Cerebellar cortex (tissue), 1 donor: ENCODE measurements around the gene ZDHHC21.
"Not testable (repeated sequence)": the region's sequence is repeated elsewhere in the genome, so short reads cannot be mapped to it uniquely, and the experiment has no call there.

Experiments
- DNase-seq: peaks from one replicate; pipeline ENCODE4 v3.0.0-alpha.2; 2015; ENCODE audit warnings: low spot score

The ZDHHC21 gene

DNA sequence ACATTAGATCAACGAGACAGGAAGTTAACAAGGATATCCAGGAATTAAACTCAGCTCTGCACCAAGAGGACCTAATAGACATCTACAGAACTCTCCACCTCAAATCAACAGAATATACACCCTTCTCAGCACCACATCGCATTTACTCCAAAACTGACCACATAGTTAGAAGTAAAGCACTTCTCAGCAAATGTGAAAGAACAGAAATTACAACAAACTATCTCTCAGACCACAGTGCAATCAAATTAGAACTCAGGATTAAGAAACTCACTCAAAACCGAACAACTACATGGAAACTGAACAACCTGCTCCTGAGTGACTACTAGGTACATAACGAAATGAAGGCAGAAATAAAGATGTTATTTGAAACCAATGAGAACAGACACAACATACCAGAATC lies 10.6 kb downstream of the ZDHHC21 start:
- DNase-seq = not testable (repeated sequence)

DNA sequence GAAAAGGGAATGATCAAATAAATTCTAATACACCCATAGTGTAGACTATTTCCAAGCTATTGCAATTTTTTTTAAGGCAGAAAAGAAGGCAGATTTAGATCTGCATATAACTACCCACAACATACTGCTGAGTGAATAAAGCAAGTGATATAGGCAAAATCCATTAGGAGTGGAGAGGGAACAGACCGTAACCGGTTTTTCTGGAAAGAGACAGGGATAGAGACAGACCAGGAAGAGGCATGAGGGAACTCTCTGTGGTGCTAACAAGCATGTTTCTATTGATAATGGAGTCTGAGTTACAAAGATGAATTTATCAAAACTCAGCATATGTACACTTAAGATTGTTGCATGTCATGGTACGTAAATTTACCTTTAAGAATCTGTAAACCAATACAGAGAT lies 14.5 kb downstream of the ZDHHC21 start:
- DNase-seq = no peak

DNA sequence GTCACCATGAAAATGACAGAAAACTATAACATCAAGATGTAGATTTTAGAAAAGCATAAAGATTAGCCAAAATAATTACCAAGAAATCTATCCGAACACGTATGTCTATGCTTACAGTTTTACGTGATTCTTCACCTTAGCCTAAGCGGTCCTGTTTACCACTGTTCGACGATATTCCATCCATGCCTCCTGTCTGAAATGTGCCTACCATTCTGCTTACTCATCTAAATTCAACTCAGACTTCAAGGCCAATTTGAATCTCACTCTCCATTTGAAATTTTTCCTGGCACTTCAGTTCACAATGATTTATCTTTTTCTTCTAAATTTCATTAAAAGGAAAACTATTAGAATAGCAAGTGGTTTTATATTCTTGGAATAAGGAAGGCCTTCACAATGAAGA lies 15.4 kb downstream of the ZDHHC21 start:
- no peak for DNase-seq

DNA sequence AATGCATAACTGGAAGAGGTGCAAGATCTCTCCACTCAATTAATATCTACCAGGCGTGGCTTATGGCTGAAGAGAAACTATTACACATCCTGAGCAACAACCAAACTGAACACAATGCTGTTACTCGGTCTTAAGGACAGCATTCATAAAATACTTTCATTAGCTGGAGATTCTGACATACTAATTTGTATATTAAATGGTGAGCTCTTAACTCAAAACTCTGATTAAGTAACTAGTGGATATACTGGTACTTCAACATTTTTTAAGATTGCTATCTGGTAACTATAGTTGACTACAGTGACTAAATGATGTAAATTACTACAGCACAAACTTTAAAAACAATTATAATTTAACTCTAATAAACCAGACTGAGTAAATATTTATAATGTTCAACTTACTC lies 15.8 kb downstream of the ZDHHC21 start:
- no peak for DNase-seq

DNA sequence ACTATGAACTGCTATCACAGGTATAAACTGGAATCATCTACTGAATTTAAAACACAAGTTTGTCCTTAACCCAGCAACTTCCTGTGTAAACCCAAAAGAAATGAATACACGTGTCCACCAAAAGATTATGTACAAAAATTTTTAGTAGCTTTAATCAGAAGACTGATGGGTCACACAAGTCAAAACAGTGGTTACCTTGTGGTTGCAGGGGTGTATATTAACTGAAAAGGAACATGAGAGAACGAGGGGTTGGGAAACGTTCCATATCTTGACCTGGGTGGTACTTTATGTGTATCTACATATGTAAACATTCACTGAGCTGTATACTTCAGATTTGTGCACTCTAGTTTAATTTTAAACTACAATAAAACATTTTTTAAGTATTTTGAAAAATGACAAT lies 18.6 kb downstream of the ZDHHC21 start:
- DNase-seq = no peak

DNA sequence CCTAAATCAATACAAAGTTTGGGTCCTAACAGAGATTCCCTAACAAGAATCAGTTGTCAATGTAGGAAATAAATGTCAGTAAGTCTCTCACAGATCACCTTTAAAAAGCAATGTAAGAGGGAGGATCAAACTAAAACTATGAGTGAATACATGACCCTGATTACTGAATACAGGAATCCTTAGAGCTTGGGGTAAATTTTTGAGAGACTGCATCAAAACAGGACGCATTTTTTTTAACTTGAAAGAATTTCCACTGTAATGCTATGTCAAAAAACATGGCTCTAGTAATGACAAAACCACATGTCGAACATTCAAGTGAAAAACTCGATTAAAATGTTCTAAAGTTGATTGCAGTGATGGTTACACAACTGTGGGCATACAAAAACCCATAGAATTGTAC lies 21.9 kb downstream of the ZDHHC21 start:
- no peak for DNase-seq

DNA sequence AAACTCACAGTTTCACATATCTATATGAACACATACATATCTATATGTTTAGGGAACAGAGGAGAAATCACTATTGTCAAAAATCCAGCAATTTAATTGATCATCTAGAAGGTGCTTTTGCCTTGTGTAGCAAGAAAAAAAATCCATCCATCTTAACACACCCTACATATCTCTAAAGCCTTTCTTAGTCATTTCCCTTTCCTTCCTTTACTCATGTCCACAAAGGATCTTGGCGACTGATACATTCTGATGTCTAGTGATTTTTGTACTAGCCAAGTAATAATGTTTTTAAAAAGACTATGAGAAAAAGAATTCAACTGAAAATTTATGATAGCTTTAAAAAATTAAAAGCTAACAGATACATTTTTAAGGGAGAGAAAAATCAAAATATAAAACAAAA lies 22.5 kb downstream of the ZDHHC21 start:
- DNase-seq = no peak

DNA sequence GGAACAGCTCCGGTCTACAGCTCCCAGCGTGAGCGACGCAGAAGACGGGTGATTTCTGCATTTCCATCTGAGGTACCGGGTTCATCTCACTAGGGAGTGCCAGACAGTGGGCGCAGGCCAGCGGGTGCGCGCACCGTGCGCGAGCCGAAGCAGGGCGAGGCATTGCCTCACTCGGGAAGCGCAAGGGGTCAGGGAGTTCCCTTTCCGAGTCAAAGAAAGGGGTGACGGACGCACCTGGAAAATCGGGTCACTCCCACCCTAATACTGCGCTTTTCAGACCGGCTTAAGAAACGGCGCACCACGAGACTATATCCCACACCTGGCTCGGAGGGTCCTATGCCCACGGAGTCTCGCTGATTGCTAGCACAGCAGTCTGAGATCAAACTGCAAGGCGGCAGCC lies 29.2 kb downstream of the ZDHHC21 start:
- not testable (repeated sequence) for DNase-seq

DNA sequence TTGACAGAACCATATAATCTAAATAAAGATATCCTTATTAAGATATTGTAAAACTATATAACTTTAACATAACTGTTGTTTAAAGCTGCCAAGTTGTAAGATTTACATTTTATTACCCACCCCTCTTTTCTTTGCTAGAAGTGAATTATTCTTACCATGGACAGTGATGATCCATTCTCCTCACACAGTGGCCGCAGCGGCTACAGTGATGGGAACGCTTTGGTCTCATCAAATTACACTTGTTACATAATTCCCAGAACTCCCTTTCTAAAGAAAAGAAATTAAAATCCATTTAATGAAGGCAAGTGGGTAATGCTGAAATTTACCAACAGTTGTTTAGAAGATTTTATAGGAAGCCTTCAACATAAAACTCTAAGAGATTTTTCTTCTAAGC lies 31.2 kb downstream of the ZDHHC21 start:
- DNase-seq = no peak

DNA sequence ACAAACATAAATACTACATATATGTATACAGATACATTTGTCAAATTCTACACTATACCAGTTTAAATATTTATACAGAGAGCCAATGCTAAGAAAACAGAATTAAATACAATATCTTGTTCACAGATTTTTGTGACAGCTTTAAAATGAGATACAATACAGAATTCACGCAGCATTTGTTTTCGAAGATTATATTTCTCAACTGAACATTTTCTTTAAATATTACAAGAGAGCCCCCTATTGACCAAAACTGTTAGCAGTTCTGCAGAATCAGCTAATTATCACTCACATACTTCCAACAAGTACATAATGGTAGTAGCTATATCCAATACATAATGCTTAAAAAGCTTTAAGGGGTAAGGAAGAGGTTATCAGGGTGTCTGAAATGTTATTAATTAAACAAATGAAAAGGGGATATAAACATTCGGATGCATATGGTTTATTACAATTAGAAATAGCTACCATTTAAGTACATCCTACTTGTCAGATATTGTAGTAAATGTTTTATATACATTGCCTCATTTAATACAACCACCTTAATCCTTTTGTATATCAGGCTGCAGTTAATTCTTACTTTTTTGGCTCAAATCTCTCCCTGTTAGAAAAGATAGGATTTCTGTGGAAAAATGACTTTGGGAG lies 31.7 kb downstream of the ZDHHC21 start:
- DNase-seq = peak; percentile 67

DNA sequence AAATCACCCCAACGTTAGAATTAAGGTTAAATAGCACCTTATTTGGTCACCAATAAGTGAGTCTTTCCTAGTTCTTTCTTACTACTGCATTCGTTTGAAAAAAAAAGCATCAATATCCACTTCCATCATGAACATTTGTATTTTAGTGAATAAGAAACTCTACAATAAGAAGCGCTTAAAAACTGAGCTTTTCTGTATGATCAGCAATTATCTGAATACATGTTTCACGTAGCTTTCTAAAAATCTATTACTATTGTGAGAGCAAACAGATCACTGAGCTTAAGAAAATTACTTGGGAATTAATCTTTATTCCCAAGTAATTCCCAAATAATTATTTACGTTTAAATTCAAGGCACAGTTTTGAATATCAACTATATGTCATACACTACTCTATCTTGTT lies 32.5 kb downstream of the ZDHHC21 start:
- DNase-seq = no peak

DNA sequence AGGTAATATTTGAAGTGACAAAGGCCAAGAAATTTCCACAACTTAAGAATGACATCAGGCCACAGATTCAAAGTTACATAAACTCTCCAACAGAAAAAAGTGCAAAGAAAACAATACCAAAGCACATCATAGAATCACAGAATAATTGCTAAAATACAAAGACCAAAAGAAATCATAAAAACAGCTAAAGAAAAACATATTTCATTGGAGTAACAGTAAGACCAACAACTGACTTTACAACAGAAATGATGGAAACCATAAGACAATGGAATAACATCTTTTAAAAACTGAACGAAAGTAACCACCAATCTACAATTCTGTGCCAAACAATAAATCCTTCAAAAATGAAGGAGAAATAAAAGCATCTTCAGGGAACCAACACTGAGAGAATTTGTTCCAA lies 38.3 kb downstream of the ZDHHC21 start:
- DNase-seq = no peak

DNA sequence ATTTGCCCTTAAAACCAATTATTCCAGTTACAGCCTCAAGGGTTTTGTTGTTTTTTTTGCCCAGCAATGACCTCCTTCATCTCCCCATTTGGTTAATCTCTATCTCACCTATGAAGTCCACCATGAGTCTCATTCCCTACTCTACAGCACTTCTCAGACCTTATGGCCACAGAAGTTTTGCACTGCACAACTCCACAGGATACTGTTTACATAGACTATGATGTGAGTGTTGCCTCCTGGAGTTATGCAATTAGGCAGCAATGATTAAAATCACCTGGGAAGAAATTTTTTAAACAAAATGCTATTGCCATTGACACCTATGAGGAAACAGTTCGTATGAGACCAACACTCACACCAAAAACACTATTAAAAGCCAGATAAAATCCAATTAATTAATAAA lies 39.7 kb downstream of the ZDHHC21 start:
- DNase-seq = no peak

DNA sequence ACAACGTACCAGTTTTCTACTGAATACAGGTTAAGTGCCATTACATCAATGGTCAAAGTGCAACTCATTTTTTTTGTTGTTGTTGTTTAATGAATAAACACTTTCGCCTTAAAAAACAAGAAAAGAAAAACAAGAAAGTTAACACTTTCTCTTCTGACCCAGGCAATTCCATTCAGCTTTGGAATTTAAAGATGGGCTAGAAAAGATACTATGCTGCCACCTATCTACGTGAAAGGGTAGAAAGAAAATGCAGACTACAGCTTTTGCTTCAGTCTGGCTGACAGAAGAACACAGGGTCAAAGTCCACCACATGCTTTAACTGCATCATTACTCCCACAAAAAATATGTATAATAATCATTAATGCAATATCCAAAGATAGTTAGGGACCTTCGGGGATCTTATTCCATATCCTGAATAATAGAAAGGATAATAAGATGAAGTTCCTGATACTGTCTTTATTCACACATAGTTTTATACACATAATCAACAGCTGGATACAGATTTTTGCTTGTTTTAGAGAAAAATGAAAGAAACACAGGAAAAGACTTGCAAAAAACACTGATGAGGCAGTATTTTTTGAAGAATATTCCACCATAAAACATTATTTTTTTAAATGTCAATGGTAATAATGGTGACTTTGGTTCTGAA lies 40.4 kb downstream of the ZDHHC21 start:
- DNase-seq = peak; percentile 54

DNA sequence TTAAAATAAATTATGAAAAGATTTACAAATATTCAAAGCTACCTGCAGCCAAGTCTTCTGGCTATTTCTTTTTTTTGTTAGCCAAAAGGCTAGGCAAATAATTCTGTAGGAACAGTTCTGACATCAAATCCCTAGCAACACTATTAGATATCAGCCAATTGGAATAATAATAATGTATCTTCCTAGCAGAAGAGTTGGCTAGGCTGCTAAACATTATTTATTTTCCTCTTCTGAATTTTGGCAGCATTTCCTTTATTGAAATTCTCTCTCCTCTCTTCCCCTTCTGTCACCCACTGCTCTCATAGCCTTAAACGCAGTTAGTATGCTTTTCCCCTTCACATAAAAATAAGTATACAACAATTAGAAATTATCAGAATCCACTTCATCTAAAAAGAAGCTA lies 42.6 kb downstream of the ZDHHC21 start:
- no peak for DNase-seq

DNA sequence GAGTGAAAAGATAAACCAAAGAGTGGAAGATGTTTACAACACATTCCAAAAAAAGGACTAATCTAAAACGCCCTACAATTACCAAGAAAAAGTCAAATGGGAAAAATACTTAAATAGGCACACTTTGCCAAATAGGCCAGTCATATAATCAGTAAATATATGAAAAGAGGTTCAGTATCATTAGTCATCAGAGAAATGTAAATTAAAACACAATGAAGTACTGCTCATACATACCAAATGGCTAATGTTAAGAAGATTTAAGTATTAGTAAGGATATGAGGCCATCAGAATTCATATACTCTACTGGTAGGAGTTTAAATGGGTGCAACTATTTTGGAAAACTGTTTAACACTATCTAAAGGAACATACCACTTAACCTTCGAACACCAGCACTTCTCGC lies 47.6 kb downstream of the ZDHHC21 start:
- DNase-seq = no peak

DNA sequence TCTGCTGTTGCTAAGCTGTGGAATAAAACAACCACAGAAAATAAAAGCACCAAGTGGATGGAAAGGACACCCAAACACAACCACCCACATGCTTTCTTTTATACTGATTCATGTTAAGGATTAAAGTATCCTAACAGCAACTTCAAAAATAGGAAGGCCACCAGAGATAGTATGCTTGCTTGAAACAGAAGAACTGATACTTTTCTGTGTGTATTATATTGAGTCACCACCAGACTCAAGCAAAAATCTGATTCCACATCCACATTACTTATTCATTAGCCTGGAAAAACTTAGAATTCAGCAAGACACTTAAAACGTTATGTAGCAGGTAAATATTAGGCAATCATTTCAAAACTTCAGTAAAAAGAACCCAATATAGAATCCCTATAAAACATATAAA lies 52.3 kb downstream of the ZDHHC21 start:
- no peak for DNase-seq

DNA sequence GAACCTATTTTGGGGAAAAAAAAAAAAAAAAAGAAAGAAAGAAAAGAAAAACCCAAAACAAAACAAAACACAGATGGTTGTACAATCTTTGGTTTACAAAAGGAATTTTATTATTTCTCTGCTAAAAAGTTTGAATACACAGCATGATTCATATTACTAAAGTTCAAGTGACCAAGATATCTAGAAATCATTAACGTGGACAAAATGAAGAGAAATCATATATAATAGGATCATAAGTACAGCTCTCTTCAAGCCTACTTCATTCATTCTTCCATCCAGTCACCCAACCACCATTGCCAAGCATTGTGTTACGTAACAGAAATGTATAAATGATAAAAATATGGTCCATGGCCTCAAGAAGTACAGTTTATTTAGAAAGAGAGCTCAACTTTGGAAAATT lies 52.9 kb downstream of the ZDHHC21 start:
- no peak for DNase-seq

DNA sequence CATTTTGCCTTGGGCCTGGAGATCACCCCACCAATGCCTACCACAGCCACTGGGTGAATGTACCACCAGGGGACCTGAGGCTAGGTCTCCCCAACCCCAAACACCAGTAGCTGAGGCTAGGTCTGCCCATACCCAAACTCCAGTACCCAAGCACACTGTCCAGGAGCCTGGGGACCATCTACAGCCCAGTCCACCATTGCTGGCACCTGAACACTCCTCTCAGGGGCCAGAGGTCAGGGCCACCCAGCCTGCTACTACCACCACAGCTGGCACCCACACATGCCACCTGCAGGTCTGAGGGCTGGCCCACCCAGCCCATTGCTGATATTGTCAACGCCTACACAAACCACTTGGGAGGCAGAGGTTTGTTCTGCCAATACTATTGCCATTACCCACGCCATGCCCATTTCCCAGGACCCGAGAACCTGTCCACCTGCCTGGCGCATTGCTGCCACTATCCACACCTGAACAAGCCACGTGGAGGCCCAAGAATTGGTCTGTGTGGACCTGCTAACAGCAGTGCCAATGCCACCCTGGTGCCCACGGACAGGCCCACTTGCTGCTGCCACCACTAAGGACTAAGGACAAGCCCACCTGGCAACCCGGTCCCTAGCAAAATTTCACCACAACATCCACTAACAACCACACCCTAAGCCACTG lies 59.2 kb downstream of the ZDHHC21 start:
- DNase-seq = no peak

DNA sequence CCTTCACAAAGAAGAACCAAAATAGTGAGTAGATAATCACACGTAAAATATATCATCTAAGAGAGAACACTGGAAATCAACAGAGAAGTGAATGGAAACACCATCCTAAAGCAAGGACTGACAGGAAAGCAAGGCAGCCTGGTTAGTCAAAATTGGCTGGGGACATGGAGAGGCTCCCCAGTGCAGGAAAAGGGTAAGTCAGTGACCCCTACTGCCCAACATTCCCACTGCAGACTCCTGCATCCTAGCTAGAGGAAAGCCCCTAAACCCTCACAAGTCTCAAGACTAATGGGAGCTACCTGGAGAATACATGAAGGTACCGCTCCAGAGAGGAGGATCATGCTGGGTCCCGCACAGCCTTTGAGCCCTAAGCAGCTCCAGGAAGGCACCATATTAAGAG lies 60.1 kb downstream of the ZDHHC21 start:
- DNase-seq = no peak

DNA sequence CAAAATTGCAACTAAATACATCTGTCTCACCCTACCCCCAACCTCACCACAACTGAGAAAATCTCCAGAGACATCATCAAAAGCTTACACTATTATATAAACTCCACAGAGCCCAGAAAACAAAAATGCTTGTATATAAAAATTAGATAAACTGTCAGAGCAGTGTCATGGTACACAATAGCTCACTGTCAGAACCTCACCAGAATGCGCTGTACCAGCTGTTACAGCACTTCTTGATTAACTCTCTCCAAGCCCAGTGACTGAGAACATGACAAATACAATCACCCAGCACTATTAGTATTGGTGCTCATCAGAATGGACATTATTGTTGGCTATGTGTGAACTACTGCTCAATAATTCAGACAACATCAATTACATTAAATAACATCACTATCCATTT lies 65.7 kb downstream of the ZDHHC21 start:
- DNase-seq = no peak

DNA sequence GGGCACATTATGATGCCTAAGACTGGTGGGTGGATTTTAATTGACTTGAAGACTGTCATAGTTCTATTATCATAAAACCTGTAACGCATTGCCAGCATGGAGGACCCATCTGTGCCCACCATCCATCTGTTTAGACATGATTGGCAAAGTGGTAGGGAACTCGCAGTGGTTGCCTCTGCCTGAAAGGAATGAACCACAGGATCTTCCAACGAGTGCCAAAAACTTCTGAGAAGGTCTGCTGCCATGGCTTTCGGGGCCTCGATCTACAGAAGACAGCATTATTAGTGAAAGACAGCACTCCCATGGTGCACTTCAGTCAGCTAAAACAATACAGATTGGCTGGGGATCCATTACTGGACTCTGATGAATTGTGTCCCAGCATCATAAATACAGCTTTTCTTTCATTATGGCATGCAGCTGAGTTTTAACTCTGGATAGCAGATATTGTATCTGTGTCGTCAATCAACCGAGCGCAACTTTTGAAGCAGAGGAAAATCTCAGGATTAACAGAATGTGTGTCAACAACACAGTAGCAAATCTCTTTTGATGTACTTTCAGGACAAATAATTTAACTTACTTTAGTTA lies 74.3 kb downstream of the ZDHHC21 start:
- peak; percentile 61 for DNase-seq
